GM19463 (cell line): ENCODE measurements around the gene SUSD6.

ENCODE experiments used
- ATAC-seq: cut with Tn5 transposase; IDR thresholded peaks from one replicate; pipeline ENCODE4 v1.9.1; 2021; ENCODE audit warnings: mild to moderate bottlenecking, moderate library complexity; ENCODE audit not compliant: unreplicated experiment

SUSD6 gene

GRCh38 chr14:69670093-69670492, 58.7 kb downstream of the SUSD6 start:
- ATAC-seq, result no peak

GRCh38 chr14:69671365-69672030, 60.1 kb downstream of the SUSD6 start:
- no peak for ATAC-seq

DNA sequence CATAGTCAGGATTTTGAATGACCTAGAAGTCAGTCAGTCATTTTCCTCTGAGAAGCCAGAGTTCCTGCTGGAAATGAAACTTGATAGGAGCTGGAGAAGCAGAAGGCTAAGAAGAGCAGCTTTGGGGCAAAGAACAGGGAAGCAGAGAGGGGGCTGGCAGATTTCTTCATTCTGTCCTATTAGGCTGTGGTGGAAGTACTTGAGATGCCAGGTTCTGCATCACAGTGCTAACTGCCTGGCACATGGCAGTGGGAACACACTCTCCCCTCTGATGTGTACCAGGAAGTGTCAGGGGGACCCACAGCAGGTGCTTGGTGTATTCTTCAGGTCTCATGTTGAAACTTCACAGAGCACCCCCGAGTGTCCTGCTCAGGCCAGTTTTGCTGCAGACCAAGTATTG, 61.0 kb downstream of the SUSD6 start:
- ATAC-seq, result no peak

GRCh38 chr14:69673104-69673503, 61.7 kb downstream of the SUSD6 start:
- no peak for ATAC-seq

DNA sequence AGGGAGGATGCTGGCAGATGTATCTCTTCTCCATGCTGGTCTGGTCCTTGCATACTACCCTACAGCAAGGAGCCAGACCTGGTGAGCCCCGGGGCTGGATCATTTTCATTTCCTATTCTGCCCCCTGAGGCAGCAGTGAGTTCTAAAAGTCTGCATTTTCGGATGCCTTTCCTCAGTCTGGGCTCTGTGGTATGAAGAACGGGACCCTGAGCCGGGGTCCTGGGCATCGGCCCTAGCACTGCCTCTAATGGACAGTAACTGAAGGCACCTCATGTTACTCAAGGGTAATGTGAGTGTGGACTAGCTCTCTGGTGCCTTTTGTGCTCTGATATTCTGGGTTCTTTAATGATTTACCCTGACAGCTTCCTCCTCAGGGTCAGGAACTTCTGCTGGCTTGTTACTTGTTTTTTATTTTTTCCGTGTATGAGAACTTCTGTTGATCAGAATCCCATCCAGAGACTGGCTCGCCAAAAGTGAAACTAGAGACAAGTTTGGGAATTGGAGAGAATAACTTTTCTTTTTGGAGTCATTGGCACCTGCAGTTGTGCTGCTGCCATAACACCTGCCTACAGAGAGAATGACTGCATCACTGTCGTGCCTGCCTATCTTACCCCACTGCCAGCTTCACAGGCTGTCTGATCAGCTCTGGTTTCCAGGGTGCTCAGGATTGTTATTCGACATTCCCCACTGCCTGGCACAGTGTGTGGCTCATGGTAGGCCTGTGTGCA, 62.3 kb downstream of the SUSD6 start:
- no peak for ATAC-seq

- ATAC-seq, result no peak
These were observed 63.3 kb downstream of the SUSD6 start for GRCh38 chr14:69674546-69675244.

- ATAC-seq, result no peak
These were observed 63.8 kb downstream of the SUSD6 start for GRCh38 chr14:69675245-69675583.

DNA sequence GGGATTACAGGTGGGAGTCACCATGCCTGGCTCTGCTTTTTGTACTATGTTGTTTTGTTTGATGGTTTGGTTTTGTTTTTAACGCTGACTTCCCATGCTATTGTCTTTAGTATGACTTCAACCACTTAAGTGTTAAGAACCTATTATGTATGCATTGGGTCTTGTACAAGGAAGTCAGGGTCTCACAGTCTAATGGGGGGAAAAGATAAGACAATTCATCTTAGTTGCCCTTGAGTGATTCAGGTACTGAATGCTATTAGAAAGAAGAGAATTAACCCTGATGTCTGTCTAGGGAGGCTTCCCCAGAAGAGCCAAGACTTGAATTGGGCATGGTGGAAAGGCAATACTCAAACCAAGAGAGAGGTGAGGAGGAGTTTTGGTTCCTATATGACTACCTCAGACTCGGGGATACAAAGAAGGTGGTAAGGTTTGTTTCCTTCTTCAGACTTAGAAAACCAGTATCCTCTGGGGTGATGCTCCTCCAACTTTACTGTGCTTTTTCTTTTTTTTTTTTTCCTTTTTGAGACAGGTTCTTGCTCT, 64.6 kb downstream of the SUSD6 start:
- peak; percentile 80 for ATAC-seq

DNA sequence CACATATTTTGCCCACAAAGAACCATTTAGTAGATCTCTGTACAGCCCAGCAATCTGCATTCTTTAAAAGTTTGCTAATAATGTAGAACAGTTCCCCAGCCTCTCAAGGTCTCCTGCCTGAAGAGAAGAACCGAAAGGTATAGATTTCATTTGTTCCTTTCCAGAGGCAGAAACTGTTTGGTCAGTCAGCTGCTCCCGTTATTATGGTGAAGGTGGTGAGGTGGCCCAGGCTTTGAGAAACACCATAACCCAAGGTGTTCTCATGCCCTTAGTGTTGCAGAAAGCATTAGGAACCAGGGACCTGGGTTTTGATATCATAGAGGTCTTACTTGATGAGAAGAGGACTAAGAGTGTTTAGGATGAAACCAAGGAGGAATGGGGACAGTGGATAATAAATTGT, 65.3 kb downstream of the SUSD6 start:
- ATAC-seq, result no peak

- ATAC-seq, result no peak
These were observed 68.9 kb downstream of the SUSD6 start for GRCh38 chr14:69680297-69680696.

- ATAC-seq, result no peak
These were observed 70.7 kb downstream of the SUSD6 start for GRCh38 chr14:69682136-69682535.

GRCh38 chr14:69682621-69683263, 71.3 kb downstream of the SUSD6 start:
- ATAC-seq, result no peak

DNA sequence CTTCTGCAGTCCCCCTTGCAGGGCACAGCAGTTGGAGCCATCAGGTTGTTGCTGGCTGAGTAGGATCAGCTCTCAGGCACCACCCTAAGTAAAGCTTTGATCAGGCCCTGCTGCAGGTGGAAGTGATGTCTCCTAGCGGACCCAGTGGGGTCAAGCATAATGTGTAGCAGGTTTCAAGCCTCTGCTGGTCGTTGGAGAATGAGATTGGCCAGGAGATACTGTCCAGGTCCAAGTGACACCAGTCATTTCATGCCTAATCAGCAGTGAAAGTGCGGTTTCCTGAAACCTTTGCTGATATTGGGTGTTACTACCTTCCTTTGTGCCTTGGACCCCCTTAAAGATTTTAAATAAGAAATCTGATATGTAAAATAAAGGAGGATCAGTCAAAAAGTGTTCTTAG, 72.6 kb downstream of the SUSD6 start:
- peak; percentile 55 for ATAC-seq

- no peak for ATAC-seq
These were observed 73.2 kb downstream of the SUSD6 start for GRCh38 chr14:69684461-69685217.

- ATAC-seq, result no peak
These were observed 73.8 kb downstream of the SUSD6 start for GRCh38 chr14:69685218-69685616.

DNA sequence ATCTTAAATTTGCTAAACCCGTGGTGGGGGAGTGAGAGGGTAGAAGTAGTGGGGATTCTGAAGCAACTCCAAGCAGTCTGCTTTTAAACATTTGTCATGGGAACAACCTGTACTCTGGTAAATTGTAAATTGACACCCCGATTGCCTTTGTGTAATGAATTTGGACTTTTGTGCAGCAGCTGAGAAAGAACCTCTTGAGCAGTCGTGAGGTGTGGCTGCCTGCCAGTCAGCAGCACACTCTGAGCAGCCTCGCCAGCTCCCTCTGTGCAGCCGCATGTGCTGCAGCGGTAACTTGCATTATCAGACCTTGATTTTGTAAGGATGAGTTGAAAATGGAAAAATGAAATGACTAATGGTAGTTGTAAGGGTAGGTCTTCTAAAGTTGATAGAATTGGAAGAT, 74.3 kb downstream of the SUSD6 start:
- no peak for ATAC-seq

DNA sequence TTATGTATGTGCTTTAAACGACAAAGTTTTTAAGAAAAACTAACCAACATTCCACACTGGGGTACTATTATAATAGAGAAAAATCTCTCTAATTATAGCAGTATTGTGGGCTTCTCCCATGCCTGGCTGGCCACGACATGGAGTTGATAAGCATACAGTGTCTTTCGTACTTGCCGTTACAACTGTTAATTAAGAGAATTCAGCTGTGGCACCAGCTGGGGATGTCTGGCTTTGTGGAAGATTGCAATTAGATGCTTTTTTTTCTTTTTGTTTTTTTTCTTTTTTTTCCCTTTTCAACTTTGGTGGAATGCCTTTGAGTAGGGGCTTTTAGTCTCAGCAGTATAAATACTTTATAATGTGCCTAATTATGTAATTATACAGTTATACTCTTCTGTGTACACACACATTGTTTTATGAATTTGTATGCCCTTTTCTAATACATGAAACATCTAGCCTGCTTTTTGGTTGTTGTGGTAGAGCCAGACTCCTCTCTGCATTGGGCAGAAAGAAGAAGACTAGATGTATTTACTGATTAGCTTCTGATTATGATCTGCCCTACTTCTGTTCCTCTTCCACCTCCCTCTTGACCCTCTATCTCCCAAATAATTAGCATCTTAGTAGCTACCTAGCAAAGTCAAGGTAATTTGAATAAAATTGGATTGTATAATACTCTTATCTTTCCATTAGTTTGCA, 76.4 kb downstream of the SUSD6 start:
- no peak for ATAC-seq

DNA sequence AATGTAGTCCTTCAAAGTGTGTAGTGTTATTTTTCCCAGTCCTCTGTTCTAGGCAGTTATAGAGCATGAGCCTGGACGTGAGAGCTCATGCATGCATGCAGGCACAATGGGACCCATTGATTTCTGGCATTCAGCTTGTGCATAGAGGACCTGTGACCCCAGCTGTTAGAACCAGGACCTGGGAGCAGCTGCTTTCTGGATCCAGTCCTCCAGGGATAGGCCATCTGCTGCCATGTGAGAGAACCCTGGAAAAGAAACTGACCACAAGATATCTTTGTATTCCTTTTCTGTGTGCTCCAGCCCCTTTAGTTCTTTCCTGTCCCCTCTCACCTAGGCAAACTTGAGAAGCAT, 76.9 kb downstream of the SUSD6 start:
- no peak for ATAC-seq

DNA sequence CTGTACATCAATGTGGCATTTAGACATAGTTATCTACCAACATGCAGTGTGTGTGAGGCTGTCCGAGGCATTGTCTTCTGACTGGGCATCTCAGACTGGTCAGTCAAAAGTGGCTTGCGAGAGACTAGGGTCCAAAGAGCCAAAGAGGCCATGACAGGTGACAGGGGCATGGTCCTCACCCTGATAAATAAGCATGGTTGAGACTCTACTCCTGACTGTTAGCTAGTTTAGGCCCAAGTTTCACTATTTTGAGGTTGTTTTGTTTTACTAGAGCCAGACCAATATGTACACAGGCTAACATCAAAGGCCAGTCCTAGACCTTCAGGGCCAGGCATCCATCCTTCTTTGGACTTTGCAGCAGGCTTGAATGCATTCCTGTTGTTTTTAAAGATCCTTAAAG, 78.6 kb downstream of the SUSD6 start:
- ATAC-seq, result no peak

DNA sequence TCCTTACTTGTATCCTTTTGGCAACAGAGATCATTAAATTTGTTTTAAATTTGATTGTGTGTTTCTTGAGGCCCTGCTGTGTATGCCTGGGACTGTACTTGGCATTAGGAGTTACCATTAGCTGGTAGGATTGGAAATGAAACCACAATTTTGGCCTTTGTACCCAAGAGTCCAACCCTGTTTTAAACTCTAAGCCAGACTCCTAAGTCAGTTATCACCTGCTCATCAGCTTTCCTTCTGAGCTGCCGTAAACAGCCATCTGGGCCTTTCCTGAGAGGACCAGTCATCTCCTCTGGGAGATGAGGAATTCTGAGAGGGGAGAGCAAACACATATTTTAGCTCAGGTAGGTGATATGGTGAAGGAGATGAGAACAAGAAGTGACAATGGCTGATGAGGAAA, 81.2 kb downstream of the SUSD6 start:
- ATAC-seq, result no peak
